Measurements from ENCODE around the gene DTNBP1.

DTNBP1 gene

DNA sequence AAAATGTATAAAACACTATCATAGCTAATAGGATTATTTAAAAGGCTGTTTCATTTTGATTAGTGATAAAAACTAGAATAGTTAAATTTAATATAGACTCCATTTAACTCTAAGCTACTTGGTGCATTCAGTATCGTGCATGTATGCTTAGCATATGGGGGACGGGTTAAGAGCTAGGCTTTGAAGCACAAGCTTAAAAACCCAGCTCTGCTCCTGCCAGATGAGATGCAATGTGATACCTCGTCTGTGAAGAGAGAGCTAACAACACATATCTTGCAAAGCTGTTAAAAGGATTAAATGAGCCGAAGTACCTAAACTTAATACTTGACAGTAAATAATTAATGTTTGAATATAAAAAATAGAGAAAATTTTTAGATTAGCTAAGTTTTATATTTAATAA, 42.2 kb downstream of the DTNBP1 start:
- no peak for DNase-seq
- H3K4me3 ChIP-seq (ENCODE audit: low read depth, low read length) = no peak overlapping the region
- peaks cover 36% of the 10 kb centered on the region for H3K4me1 ChIP-seq
- TF ChIP-seq, protein P1, sequence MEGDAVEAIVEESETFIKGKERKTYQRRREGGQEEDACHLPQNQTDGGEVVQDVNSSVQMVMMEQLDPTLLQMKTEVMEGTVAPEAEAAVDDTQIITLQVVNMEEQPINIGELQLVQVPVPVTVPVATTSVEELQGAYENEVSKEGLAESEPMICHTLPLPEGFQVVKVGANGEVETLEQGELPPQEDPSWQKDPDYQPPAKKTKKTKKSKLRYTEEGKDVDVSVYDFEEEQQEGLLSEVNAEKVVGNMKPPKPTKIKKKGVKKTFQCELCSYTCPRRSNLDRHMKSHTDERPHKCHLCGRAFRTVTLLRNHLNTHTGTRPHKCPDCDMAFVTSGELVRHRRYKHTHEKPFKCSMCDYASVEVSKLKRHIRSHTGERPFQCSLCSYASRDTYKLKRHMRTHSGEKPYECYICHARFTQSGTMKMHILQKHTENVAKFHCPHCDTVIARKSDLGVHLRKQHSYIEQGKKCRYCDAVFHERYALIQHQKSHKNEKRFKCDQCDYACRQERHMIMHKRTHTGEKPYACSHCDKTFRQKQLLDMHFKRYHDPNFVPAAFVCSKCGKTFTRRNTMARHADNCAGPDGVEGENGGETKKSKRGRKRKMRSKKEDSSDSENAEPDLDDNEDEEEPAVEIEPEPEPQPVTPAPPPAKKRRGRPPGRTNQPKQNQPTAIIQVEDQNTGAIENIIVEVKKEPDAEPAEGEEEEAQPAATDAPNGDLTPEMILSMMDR (IDR thresholded peaks at IDR 0.05; ENCODE audit: low read depth, low read length) = no peak
- H3K27me3 ChIP-seq = no peaks in the 10 kb centered on the region
- H3K36me3 ChIP-seq = no peaks in the 10 kb centered on the region
- no peaks in the 10 kb centered on the region for H3K9me3 ChIP-seq

DNA sequence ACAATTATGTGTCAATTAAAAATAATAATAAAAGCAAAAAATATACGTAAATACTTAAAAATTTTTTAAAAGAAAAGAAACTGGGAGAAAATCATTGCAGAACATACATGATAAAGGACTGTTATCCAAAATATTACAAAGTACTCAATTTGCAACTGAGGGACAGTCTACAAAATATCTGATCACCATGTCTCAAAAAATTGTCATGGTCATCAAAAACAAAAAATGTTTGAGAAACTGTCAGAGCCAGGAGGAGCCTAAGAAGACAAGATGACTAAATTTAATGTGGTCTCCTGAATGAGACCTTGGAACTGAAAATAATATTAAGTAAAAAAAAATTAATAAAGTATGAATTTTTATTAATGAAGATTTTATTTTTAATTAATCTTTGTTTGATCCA, 43.5 kb downstream of the DTNBP1 start:
- Histone ChIP-seq H3K4me3 (ENCODE audit: low read depth, low read length) (no peak overlapping the region), H3K4me1 (peaks cover 35% of the 10 kb centered on the region), H3K36me3 (no peaks in the 10 kb centered on the region), H3K27me3 (no peaks in the 10 kb centered on the region), H3K9me3 (no peaks in the 10 kb centered on the region)
- TF ChIP-seq, protein P1 (IDR thresholded peaks at IDR 0.05; ENCODE audit: low read depth, low read length) = no peak
- DNase-seq = no peak

DNA sequence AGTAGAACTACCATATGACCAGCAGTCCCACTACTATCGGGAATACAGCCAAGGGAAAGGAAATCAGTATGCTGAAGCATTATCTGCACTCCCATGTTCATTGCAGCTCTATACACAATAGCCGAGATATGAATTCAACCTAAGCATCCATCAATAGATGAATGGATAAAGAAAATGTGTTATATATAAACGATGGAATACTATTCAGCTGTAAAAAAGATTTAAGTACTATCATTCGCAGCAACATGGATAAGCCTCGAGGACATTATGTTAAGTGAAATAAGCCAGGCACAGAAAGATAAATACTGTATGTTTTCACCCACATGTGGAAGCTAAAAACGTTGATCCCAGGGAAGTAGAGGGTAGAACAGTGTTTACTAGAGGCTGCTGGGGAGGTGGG, 44.1 kb downstream of the DTNBP1 start:
- DNase-seq = no peak
- Histone ChIP-seq H3K27me3 (no peaks in the 10 kb centered on the region), H3K4me1 (peaks cover 28% of the 10 kb centered on the region), H3K4me3 (ENCODE audit: low read depth, low read length) (no peak overlapping the region), H3K36me3 (no peaks in the 10 kb centered on the region), H3K9me3 (no peaks in the 10 kb centered on the region)
- TF ChIP-seq, protein P1 (IDR thresholded peaks at IDR 0.05; ENCODE audit: low read depth, low read length) = no peak

DNA sequence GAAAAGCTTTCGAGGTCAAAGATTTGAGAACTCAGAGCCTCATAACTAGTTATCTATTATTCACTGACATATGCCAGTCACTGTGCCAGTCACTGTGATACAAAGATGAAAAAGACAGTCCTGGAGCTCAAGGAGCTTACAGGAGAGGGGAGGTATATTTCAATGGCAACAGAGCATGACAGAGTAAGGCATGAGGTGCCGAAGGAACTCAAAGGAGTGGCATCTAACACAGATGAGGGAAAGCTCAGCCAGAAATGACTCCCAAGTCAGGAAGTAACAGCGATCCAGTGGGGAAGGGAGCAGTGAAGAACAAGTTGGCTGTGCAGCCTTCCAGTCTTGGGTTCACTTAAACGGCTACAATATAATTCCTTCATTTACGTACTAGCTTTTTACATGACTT, 46.6 kb downstream of the DTNBP1 start:
- TF ChIP-seq, protein P1 (IDR thresholded peaks at IDR 0.05; ENCODE audit: low read depth, low read length) = no peak
- no peak for DNase-seq
- peaks cover 13% of the 10 kb centered on the region for H3K4me1 ChIP-seq
- H3K36me3 ChIP-seq = no peaks in the 10 kb centered on the region
- no peaks in the 10 kb centered on the region for H3K9me3 ChIP-seq
- H3K4me3 ChIP-seq (ENCODE audit: low read depth, low read length) = no peak overlapping the region
- H3K27me3 ChIP-seq = no peaks in the 10 kb centered on the region

DNA sequence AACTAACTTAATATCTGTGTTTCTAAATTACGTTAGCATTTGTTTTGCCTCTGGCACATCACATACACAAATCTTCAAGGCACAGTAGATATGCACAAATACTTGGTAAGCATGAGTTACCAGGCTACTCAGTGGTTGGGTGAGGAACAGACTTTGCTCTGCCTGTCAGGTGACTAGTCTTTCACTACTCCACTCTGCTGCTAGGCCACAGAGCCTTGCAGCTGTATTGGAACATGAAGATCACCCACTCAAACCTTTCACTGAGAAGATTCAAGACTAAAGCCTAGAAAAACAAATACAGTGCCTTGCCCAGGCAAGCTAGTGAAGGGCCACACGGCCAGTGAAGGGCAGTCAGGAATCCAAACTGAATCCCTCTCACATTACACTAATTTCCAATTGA, 47.0 kb downstream of the DTNBP1 start:
- Histone ChIP-seq H3K36me3 (no peaks in the 10 kb centered on the region), H3K4me3 (ENCODE audit: low read depth, low read length) (no peak overlapping the region), H3K9me3 (no peaks in the 10 kb centered on the region), H3K27me3 (no peaks in the 10 kb centered on the region), H3K4me1 (peaks cover 8% of the 10 kb centered on the region)
- TF ChIP-seq, protein P1 (IDR thresholded peaks at IDR 0.05; ENCODE audit: low read depth, low read length) = no peak
- no peak for DNase-seq

DNA sequence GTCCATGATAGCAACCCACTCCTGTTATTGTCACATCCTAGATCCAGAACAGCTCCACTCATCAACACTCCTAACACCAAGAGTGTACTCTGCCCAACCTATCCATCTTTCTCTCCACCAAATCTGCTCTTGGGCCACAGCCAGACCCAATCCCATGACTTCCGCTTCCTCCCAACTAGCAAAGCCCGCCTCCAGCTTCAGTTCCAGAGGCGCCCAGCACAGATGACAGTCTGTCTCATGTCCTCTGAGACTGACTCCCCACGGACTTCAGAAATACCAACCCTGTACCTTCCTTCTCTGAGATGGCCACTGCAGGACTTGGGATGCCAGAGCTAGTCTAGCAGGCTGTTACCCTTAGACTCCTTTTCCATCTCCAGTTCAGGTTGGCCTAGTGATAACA, 48.6 kb downstream of the DTNBP1 start:
- Histone ChIP-seq H3K4me3 (ENCODE audit: low read depth, low read length) (no peak overlapping the region), H3K36me3 (no peaks in the 10 kb centered on the region), H3K4me1 (peaks cover 4% of the 10 kb centered on the region; the same call in 1 of the 2 replicates), H3K9me3 (no peaks in the 10 kb centered on the region), H3K27me3 (no peaks in the 10 kb centered on the region)
- TF ChIP-seq, protein P1 (IDR thresholded peaks at IDR 0.05; ENCODE audit: low read depth, low read length) = no peak
- no peak for DNase-seq
